CD4-positive, alpha-beta T cell (primary cell): Measurements from ENCODE around the gene MPP1. TPM values are rescaled to one million over a fixed set of nuclear protein-coding genes. Genes with fewer than 3 reads are reported as not detected.

ENCODE experiments used
- ATAC-seq: fragments of 200-7000 bp; cut with Tn5 transposase; one replicate; pipeline ENCODE4 v1.10.0; 2022; ENCODE audit warnings: mild to moderate bottlenecking; ENCODE audit not compliant: poor library complexity
- CTCF ChIA-PET: fragments of 350-600 bp; sonication (Branson Sonifier 250); formaldehyde crosslinking; loops from one replicate; lab custom pipeline; 2021; ENCODE audit warnings: antibody characterized with exemption, inconsistent platforms; lab: Charles Lee
- POLR2A ChIA-PET: fragments of 350-600 bp; sonication (Branson Sonifier 250); formaldehyde crosslinking; loops from one replicate; lab custom pipeline; 2021; ENCODE audit warnings: antibody characterized with exemption, inconsistent platforms; lab: Charles Lee
- DNase-seq, 14 experiments: peaks; one replicate each; pipeline ENCODE4 v3.0.0-alpha.2; 2013 to 2020; ENCODE audit warnings: mixed read lengths in 2 of 14
- H3K27ac ChIP-seq, 2 donors: one replicate each; pipeline versions ENCODE4 v1.5.1 to v1.7.0; 2013; ENCODE audit warnings: low read length in 2 of 2, low read depth in 1 of 2, mild to moderate bottlenecking in 1 of 2
- H3K27me3 ChIP-seq, 2 experiments: 1 replicate in 1 of 2; 2 replicates in 1 of 2; pipeline versions ENCODE4 v1.6.1 to v1.7.0; 2013; ENCODE audit warnings: low read length in 2 of 2, control low read depth in 1 of 2, mild to moderate bottlenecking in 1 of 2, moderate library complexity in 1 of 2; ENCODE audit not compliant: insufficient read depth in 2 of 2, control insufficient read depth in 1 of 2
- H3K36me3 ChIP-seq: one replicate; pipeline ENCODE4 v1.6.1; 2013; ENCODE audit warnings: low read length, control low read depth; ENCODE audit not compliant: insufficient read depth
- H3K4me1 ChIP-seq: one replicate; pipeline ENCODE4 v1.6.1; 2013; ENCODE audit warnings: low read length, control low read depth; ENCODE audit not compliant: insufficient read depth
- H3K4me3 ChIP-seq: one replicate; pipeline ENCODE4 v1.5.1; 2013; ENCODE audit warnings: mild to moderate bottlenecking, low read length, moderate library complexity
- H3K9me3 ChIP-seq, 2 experiments: 1 replicate in 1 of 2; 2 replicates in 1 of 2; pipeline versions ENCODE4 v1.6.1 to v1.7.0; 2013; ENCODE audit warnings: low read length in 2 of 2, mild to moderate bottlenecking in 2 of 2, control low read depth in 1 of 2, moderate library complexity in 1 of 2; ENCODE audit not compliant: control insufficient read depth in 1 of 2, insufficient read depth in 1 of 2
- H3K27ac Mint-ChIP-seq: one replicate; pipeline ENCODE4 v1.8.0; 2020; ENCODE audit warnings: mixed read lengths
- H3K27me3 Mint-ChIP-seq: one replicate; pipeline ENCODE4 v1.8.0; 2021; ENCODE audit warnings: mixed read lengths
- H3K36me3 Mint-ChIP-seq: one replicate; pipeline ENCODE4 v1.8.0; 2021; ENCODE audit warnings: low read depth, mixed read lengths
- H3K4me1 Mint-ChIP-seq: one replicate; pipeline ENCODE4 v1.8.0; 2021; ENCODE audit warnings: low read depth, mixed read lengths
- H3K4me3 Mint-ChIP-seq: one replicate; pipeline ENCODE4 v1.8.0; 2020; ENCODE audit warnings: mild to moderate bottlenecking, mixed read lengths
- H3K9me3 Mint-ChIP-seq: one replicate; pipeline ENCODE4 v1.8.0; 2020; ENCODE audit warnings: mixed read lengths
- intact Hi-C, 2 experiments: fragments of 100-400 bp; cut with DNase I in 1 of 2; cut with micrococcal nuclease in 1 of 2; formaldehyde crosslinking; loops; one replicate each; pipeline versions ENCODE4 v1.15.1 to v1.9.0; 2023 to 2025; cut with DNase I, micrococcal nuclease
- total RNA-seq, 174 experiments: library from RNA in 2 of 174; stranded (reverse) in 2 of 174; gene quantifications; one replicate each; pipeline ENCODE4 v1.2.3 and lab custom pipeline; 2021 to 2026
- TF ChIP-seq, protein P1 (sequence below): fragments of 200-600 bp; IDR thresholded peaks from one replicate; pipeline ENCODE4 v1.8.0; 2022; ENCODE audit warnings: antibody characterized with exemption, mild to moderate bottlenecking

The MPP1 gene
- total RNA-seq, 2 experiments from 2014 or later, result 10.7 to 13.1 TPM

GRCh38 chrX:154791939-154792338, 13.3 kb downstream of the MPP1 start:
- no peak for DNase-seq
- H3K4me3 ChIP-seq, result no peak overlapping the region
- no peak overlapping the region for H3K4me3 Mint-ChIP-seq
- no peaks in the 10 kb centered on the region for H3K4me1 ChIP-seq
- H3K27me3 ChIP-seq, result no peaks in the 10 kb centered on the region
- no peak overlapping the region for H3K27ac ChIP-seq
- H3K36me3 Mint-ChIP-seq, result peaks cover 19% of the 10 kb centered on the region
- no peaks in the 10 kb centered on the region for H3K36me3 ChIP-seq
- H3K27me3 Mint-ChIP-seq, result no peaks in the 10 kb centered on the region
- H3K9me3 ChIP-seq, result no peaks in the 10 kb centered on the region
- H3K9me3 Mint-ChIP-seq, result no peaks in the 10 kb centered on the region
- TF ChIP-seq, protein P1, sequence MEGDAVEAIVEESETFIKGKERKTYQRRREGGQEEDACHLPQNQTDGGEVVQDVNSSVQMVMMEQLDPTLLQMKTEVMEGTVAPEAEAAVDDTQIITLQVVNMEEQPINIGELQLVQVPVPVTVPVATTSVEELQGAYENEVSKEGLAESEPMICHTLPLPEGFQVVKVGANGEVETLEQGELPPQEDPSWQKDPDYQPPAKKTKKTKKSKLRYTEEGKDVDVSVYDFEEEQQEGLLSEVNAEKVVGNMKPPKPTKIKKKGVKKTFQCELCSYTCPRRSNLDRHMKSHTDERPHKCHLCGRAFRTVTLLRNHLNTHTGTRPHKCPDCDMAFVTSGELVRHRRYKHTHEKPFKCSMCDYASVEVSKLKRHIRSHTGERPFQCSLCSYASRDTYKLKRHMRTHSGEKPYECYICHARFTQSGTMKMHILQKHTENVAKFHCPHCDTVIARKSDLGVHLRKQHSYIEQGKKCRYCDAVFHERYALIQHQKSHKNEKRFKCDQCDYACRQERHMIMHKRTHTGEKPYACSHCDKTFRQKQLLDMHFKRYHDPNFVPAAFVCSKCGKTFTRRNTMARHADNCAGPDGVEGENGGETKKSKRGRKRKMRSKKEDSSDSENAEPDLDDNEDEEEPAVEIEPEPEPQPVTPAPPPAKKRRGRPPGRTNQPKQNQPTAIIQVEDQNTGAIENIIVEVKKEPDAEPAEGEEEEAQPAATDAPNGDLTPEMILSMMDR, result no peak
- no peak for ATAC-seq
- no peak overlapping the region for H3K27ac Mint-ChIP-seq
- POLR2A ChIA-PET, result no interaction called here
- H3K4me1 Mint-ChIP-seq, result no peaks in the 10 kb centered on the region
- CTCF ChIA-PET, result no interaction called here
- intact Hi-C loops, result no loop called here

DNA sequence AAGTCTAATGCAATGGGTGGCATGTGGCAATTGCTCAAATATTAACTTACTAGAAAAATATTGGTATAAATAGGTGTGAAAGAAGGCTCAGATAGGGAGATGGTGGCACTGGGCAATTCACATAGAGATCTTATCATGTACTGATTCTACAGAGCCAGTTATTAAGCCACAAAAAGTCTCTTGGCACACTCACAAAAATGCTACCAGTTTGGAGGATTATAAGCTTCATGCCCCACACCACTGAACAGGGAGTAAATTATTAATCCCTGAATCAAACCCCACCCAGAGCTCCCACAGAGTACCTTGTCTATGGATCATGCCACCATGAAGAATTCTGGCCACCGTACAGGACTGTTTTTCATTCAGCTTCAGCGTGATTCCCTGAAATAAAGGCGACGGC, 13.8 kb downstream of the MPP1 start:
- TF ChIP-seq, protein P1, result no peak
- POLR2A ChIA-PET, result no interaction called here
- Histone ChIP-seq H3K27ac (no peak overlapping the region), H3K4me1 (no peaks in the 10 kb centered on the region), H3K27me3 (no peaks in the 10 kb centered on the region), H3K9me3 (no peaks in the 10 kb centered on the region), H3K4me3 (no peak overlapping the region), H3K36me3 (no peaks in the 10 kb centered on the region)
- Mint-ChIP-seq H3K36me3 (peaks cover 19% of the 10 kb centered on the region), H3K9me3 (no peaks in the 10 kb centered on the region), H3K4me3 (no peak overlapping the region), H3K4me1 (no peaks in the 10 kb centered on the region), H3K27ac (no peak overlapping the region), H3K27me3 (no peaks in the 10 kb centered on the region)
- CTCF ChIA-PET, result no interaction called here
- DNase-seq (no peak), ATAC-seq (no peak)
- intact Hi-C loops, result no loop called here

GRCh38 chrX:154785716-154786115, 19.6 kb downstream of the MPP1 start:
- ATAC-seq (no peak), DNase-seq (no peak)
- Mint-ChIP-seq H3K36me3 (peaks cover 16% of the 10 kb centered on the region), H3K4me3 (no peak overlapping the region), H3K27me3 (no peaks in the 10 kb centered on the region), H3K4me1 (peaks cover 19% of the 10 kb centered on the region), H3K27ac (no peak overlapping the region), H3K9me3 (no peaks in the 10 kb centered on the region)
- Histone ChIP-seq H3K4me1 (peaks cover 7% of the 10 kb centered on the region), H3K27me3 (no peaks in the 10 kb centered on the region), H3K27ac (no peak overlapping the region), H3K9me3 (no peaks in the 10 kb centered on the region), H3K36me3 (no peaks in the 10 kb centered on the region), H3K4me3 (no peak overlapping the region)
- POLR2A ChIA-PET, result no interaction called here
- intact Hi-C loops, result no loop called here
- CTCF ChIA-PET, result no interaction called here
- TF ChIP-seq, protein P1, result no peak
